ENCODE data around the gene MCUR1.

The MCUR1 gene

GRCh38 chr6:13854716-13855250 is 40.4 kb upstream of the MCUR1 start:
- no peaks in the 10 kb centered on the region for H3K27me3 ChIP-seq (ENCODE audit: insufficient read depth, low read length)
- no peak overlapping the region for H4K91ac ChIP-seq (ENCODE audit: low read depth, low read length)
- no peak overlapping the region for H4K12ac ChIP-seq (ENCODE audit: low read depth, low read length)
- no peak overlapping the region for H3K4ac ChIP-seq (ENCODE audit: low read depth, low read length)
- H3K79me2 ChIP-seq (ENCODE audit: control insufficient read depth, insufficient read depth, low read length, poor library complexity) = no peaks in the 10 kb centered on the region
- H3K14ac ChIP-seq (ENCODE audit: low read length) = no peak overlapping the region
- no peak overlapping the region for H2BK12ac ChIP-seq (ENCODE audit: low read length)
- no peak overlapping the region for H3K18ac ChIP-seq (ENCODE audit: low read length)
- peak overlapping the region; percentile 37 for H3K4me3 ChIP-seq (ENCODE audit: low read depth, low read length)
- no peak overlapping the region for H2AFZ ChIP-seq (ENCODE audit: insufficient read depth, low read length, poor library complexity)
- no peak overlapping the region for H2BK120ac ChIP-seq (ENCODE audit: insufficient read depth, low read length, poor library complexity)
- H2BK5ac ChIP-seq (ENCODE audit: low read depth, low read length, poor library complexity) = no peak overlapping the region
- WGBS (ENCODE audit: extremely low coverage, insufficient coverage, insufficient read length) = no CpG with 5 or more reads among the region's 34 CpGs
- no peak overlapping the region for H3K9ac ChIP-seq (ENCODE audit: low read length)
- H2AK5ac ChIP-seq (ENCODE audit: low read length) = no peak overlapping the region
- no peaks in the 10 kb centered on the region for H3K79me1 ChIP-seq (ENCODE audit: low read length)
- no peak for DNase-seq
- no peak overlapping the region for H3K23ac ChIP-seq (ENCODE audit: low read length)
- no peaks in the 10 kb centered on the region for H3K36me3 ChIP-seq (ENCODE audit: control insufficient read depth in 1 of 2, insufficient read depth in 2 of 2, low read length in 2 of 2)
- no peaks in the 10 kb centered on the region for H3K9me3 ChIP-seq (ENCODE audit: insufficient read depth, low read depth, low read length)
- peaks cover 0 to 5% of the 10 kb centered on the region in 2 experiments for H3K4me1 ChIP-seq (ENCODE audit: control insufficient read depth in 1 of 2, insufficient read depth in 2 of 2, low read length in 2 of 2)
- H4K8ac ChIP-seq (ENCODE audit: low read depth, low read length) = no peak overlapping the region
- H3K27ac ChIP-seq (ENCODE audit: low read depth, low read length) = no peak overlapping the region
- H3K4me2 ChIP-seq (ENCODE audit: low read length) = no peak overlapping the region

GRCh38 chr6:13853871-13854270 is 39.5 kb upstream of the MCUR1 start:
- Histone ChIP-seq H3K79me1 (ENCODE audit: low read length) (peaks cover under 1% of the 10 kb centered on the region), H3K9me3 (ENCODE audit: insufficient read depth, low read depth, low read length) (peaks cover under 1% of the 10 kb centered on the region), H2BK12ac (ENCODE audit: low read length) (no peak overlapping the region), H3K14ac (ENCODE audit: low read length) (no peak overlapping the region), H2AK5ac (ENCODE audit: low read length) (no peak overlapping the region), H4K12ac (ENCODE audit: low read depth, low read length) (no peak overlapping the region), H4K91ac (ENCODE audit: low read depth, low read length) (no peak overlapping the region), H3K27me3 (ENCODE audit: insufficient read depth, low read length) (no peaks in the 10 kb centered on the region), H3K9ac (ENCODE audit: low read length) (no peak overlapping the region), H4K8ac (ENCODE audit: low read depth, low read length) (no peak overlapping the region), H3K4ac (ENCODE audit: low read depth, low read length) (no peak overlapping the region), H2AFZ (ENCODE audit: insufficient read depth, low read length, poor library complexity) (no peak overlapping the region), H3K79me2 (ENCODE audit: control insufficient read depth, insufficient read depth, low read length, poor library complexity) (no peaks in the 10 kb centered on the region), H3K4me1 (ENCODE audit: control insufficient read depth in 1 of 2, insufficient read depth in 2 of 2, low read length in 2 of 2) (peaks cover under 1 to 6% of the 10 kb centered on the region in 2 experiments), H2BK120ac (ENCODE audit: insufficient read depth, low read length, poor library complexity) (no peak overlapping the region), H3K23ac (ENCODE audit: low read length) (no peak overlapping the region), H3K18ac (ENCODE audit: low read length) (no peak overlapping the region), H3K4me2 (ENCODE audit: low read length) (no peak overlapping the region), H3K4me3 (ENCODE audit: low read depth, low read length) (no peak overlapping the region), H2BK5ac (ENCODE audit: low read depth, low read length, poor library complexity) (no peak overlapping the region), H3K27ac (ENCODE audit: low read depth, low read length) (no peak overlapping the region), H3K36me3 (ENCODE audit: control insufficient read depth in 1 of 2, insufficient read depth in 2 of 2, low read length in 2 of 2) (no peaks in the 10 kb centered on the region)
- no peak for DNase-seq
- no CpG with 5 or more reads among the region's 5 CpGs for WGBS (ENCODE audit: extremely low coverage, insufficient coverage, insufficient read length)

- Histone ChIP-seq H3K4me1 (ENCODE audit: control insufficient read depth in 1 of 2, insufficient read depth in 2 of 2, low read length in 2 of 2) (peaks cover 4 to 9% of the 10 kb centered on the region in 2 experiments), H3K18ac (ENCODE audit: low read length) (no peak overlapping the region), H3K9ac (ENCODE audit: low read length) (no peak overlapping the region), H4K12ac (ENCODE audit: low read depth, low read length) (no peak overlapping the region), H3K4me3 (ENCODE audit: low read depth, low read length) (no peak overlapping the region), H3K79me1 (ENCODE audit: low read length) (peaks cover 2% of the 10 kb centered on the region), H3K36me3 (ENCODE audit: control insufficient read depth in 1 of 2, insufficient read depth in 2 of 2, low read length in 2 of 2) (no peaks in the 10 kb centered on the region), H2AFZ (ENCODE audit: insufficient read depth, low read length, poor library complexity) (no peak overlapping the region), H2BK12ac (ENCODE audit: low read length) (no peak overlapping the region), H4K91ac (ENCODE audit: low read depth, low read length) (no peak overlapping the region), H4K8ac (ENCODE audit: low read depth, low read length) (peak overlapping the region; percentile 40), H3K9me3 (ENCODE audit: insufficient read depth, low read depth, low read length) (peaks cover 2% of the 10 kb centered on the region), H2BK120ac (ENCODE audit: insufficient read depth, low read length, poor library complexity) (no peak overlapping the region), H3K4me2 (ENCODE audit: low read length) (no peak overlapping the region), H3K4ac (ENCODE audit: low read depth, low read length) (no peak overlapping the region), H3K14ac (ENCODE audit: low read length) (no peak overlapping the region), H3K27ac (ENCODE audit: low read depth, low read length) (no peak overlapping the region), H2BK5ac (ENCODE audit: low read depth, low read length, poor library complexity) (no peak overlapping the region), H3K27me3 (ENCODE audit: insufficient read depth, low read length) (no peaks in the 10 kb centered on the region), H3K79me2 (ENCODE audit: control insufficient read depth, insufficient read depth, low read length, poor library complexity) (no peaks in the 10 kb centered on the region), H2AK5ac (ENCODE audit: low read length) (no peak overlapping the region), H3K23ac (ENCODE audit: low read length) (no peak overlapping the region)
- WGBS (ENCODE audit: extremely low coverage, insufficient coverage, insufficient read length) = no CpG with 5 or more reads among the region's 2 CpGs
- DNase-seq = no peak
Observed at GRCh38 chr6:13851803-13852202, 37.4 kb upstream of the MCUR1 start.

GRCh38 chr6:13851330-13851729 is 37.0 kb upstream of the MCUR1 start:
- Histone ChIP-seq H2AK5ac (ENCODE audit: low read length) (no peak overlapping the region), H3K4me1 (ENCODE audit: control insufficient read depth in 1 of 2, insufficient read depth in 2 of 2, low read length in 2 of 2) (peaks cover 4 to 9% of the 10 kb centered on the region in 2 experiments), H2BK120ac (ENCODE audit: insufficient read depth, low read length, poor library complexity) (no peak overlapping the region), H4K91ac (ENCODE audit: low read depth, low read length) (no peak overlapping the region), H3K18ac (ENCODE audit: low read length) (no peak overlapping the region), H3K79me2 (ENCODE audit: control insufficient read depth, insufficient read depth, low read length, poor library complexity) (no peaks in the 10 kb centered on the region), H3K9ac (ENCODE audit: low read length) (no peak overlapping the region), H2BK12ac (ENCODE audit: low read length) (no peak overlapping the region), H3K14ac (ENCODE audit: low read length) (no peak overlapping the region), H2AFZ (ENCODE audit: insufficient read depth, low read length, poor library complexity) (no peak overlapping the region), H3K27me3 (ENCODE audit: insufficient read depth, low read length) (no peaks in the 10 kb centered on the region), H3K4ac (ENCODE audit: low read depth, low read length) (no peak overlapping the region), H3K23ac (ENCODE audit: low read length) (no peak overlapping the region), H4K12ac (ENCODE audit: low read depth, low read length) (no peak overlapping the region), H3K79me1 (ENCODE audit: low read length) (peaks cover 2% of the 10 kb centered on the region), H3K4me3 (ENCODE audit: low read depth, low read length) (no peak overlapping the region), H3K27ac (ENCODE audit: low read depth, low read length) (no peak overlapping the region), H3K4me2 (ENCODE audit: low read length) (no peak overlapping the region), H2BK5ac (ENCODE audit: low read depth, low read length, poor library complexity) (no peak overlapping the region), H3K36me3 (ENCODE audit: control insufficient read depth in 1 of 2, insufficient read depth in 2 of 2, low read length in 2 of 2) (no peaks in the 10 kb centered on the region), H4K8ac (ENCODE audit: low read depth, low read length) (no peak overlapping the region), H3K9me3 (ENCODE audit: insufficient read depth, low read depth, low read length) (peaks cover 2% of the 10 kb centered on the region)
- DNase-seq = no peak
- WGBS (ENCODE audit: extremely low coverage, insufficient coverage, insufficient read length) = no CpG with 5 or more reads among the region's 3 CpGs

Measured in trophoblast cell (in vitro differentiated cells and primary cell).